Measurements from ENCODE around the gene PTPN7.
"Not testable (repeated sequence)": the region's sequence is repeated elsewhere in the genome, so short reads cannot be mapped to it uniquely, and the experiment has no call there.

PTPN7 gene

GRCh38 chr1:202143768-202144401 lies 16.5 kb downstream of the PTPN7 start:
- H3K27me3 ChIP-seq (replicated peaks; ENCODE audit: control insufficient read depth, insufficient read depth, low read length, poor library complexity, severe bottlenecking), result no peaks in the 10 kb centered on the region

GRCh38 chr1:202143011-202143767 lies 17.2 kb downstream of the PTPN7 start:
- H3K9me3 ChIP-seq (ENCODE audit: control insufficient read depth, low read length), result no peaks in the 10 kb centered on the region
- peaks cover 17% of the 10 kb centered on the region for H3K36me3 ChIP-seq (ENCODE audit: control insufficient read depth, insufficient read depth, low read length)
- no peak for DNase-seq

More at GRCh38 chr1:202143768-202144401, 16.5 kb downstream of the PTPN7 start:
- H3K4me1 ChIP-seq (ENCODE audit: control insufficient read depth, insufficient read depth, low read length, poor library complexity, severe bottlenecking), result peaks cover 26% of the 10 kb centered on the region
- peaks cover 21% of the 10 kb centered on the region for H3K36me3 ChIP-seq (ENCODE audit: control insufficient read depth, insufficient read depth, low read length)
- H3K9me3 ChIP-seq (ENCODE audit: control insufficient read depth, low read length), result no peaks in the 10 kb centered on the region
- H3K27ac ChIP-seq (ENCODE audit: insufficient read depth, low read length, poor library complexity, severe bottlenecking), result peak overlapping the region; percentile 78
- H3K4me3 ChIP-seq (ENCODE audit: insufficient read depth, low read depth, low read length, poor library complexity, severe bottlenecking), result peak overlapping the region; percentile 91
- DNase-seq, result peak in 1 of 3 donors; percentile 16

GRCh38 chr1:202141468-202141867 lies 18.9 kb downstream of the PTPN7 start:
- Histone ChIP-seq H3K4me1 (ENCODE audit: control insufficient read depth, insufficient read depth, low read length, poor library complexity, severe bottlenecking) (peaks cover 26% of the 10 kb centered on the region), H3K36me3 (ENCODE audit: control insufficient read depth, insufficient read depth, low read length) (peaks cover 12% of the 10 kb centered on the region)
- H3K27me3 ChIP-seq (replicated peaks; ENCODE audit: control insufficient read depth, insufficient read depth, low read length, poor library complexity, severe bottlenecking); DNase-seq; H3K27ac ChIP-seq (ENCODE audit: insufficient read depth, low read length, poor library complexity, severe bottlenecking); H3K4me3 ChIP-seq (ENCODE audit: insufficient read depth, low read depth, low read length, poor library complexity, severe bottlenecking); H3K9me3 ChIP-seq (ENCODE audit: control insufficient read depth, low read length): not testable (repeated sequence)

More at GRCh38 chr1:202143011-202143767, 17.2 kb downstream of the PTPN7 start:
- Histone ChIP-seq H3K4me1 (ENCODE audit: control insufficient read depth, insufficient read depth, low read length, poor library complexity, severe bottlenecking) (peaks cover 26% of the 10 kb centered on the region), H3K4me3 (ENCODE audit: insufficient read depth, low read depth, low read length, poor library complexity, severe bottlenecking) (peak overlapping the region; percentile 91), H3K27me3 (replicated peaks; ENCODE audit: control insufficient read depth, insufficient read depth, low read length, poor library complexity, severe bottlenecking) (no peaks in the 10 kb centered on the region), H3K27ac (ENCODE audit: insufficient read depth, low read length, poor library complexity, severe bottlenecking) (peak overlapping the region; percentile 78)

- no peaks in the 10 kb centered on the region for H3K9me3 ChIP-seq (ENCODE audit: control insufficient read depth, low read length)
- no peak overlapping the region for H3K4me3 ChIP-seq (ENCODE audit: insufficient read depth, low read depth, low read length, poor library complexity, severe bottlenecking)
- no peak overlapping the region for H3K27ac ChIP-seq (ENCODE audit: insufficient read depth, low read length, poor library complexity, severe bottlenecking)
- H3K36me3 ChIP-seq (ENCODE audit: control insufficient read depth, insufficient read depth, low read length), result peaks cover 13% of the 10 kb centered on the region
- no peak for DNase-seq
- no peaks in the 10 kb centered on the region for H3K27me3 ChIP-seq (replicated peaks; ENCODE audit: control insufficient read depth, insufficient read depth, low read length, poor library complexity, severe bottlenecking)
- H3K4me1 ChIP-seq (ENCODE audit: control insufficient read depth, insufficient read depth, low read length, poor library complexity, severe bottlenecking), result peaks cover 26% of the 10 kb centered on the region
Measured at GRCh38 chr1:202140833-202141232, 19.6 kb downstream of the PTPN7 start.

- DNase-seq, result peak in 2 of 3 donors; percentile 9 to 34
- no peaks in the 10 kb centered on the region for H3K9me3 ChIP-seq (ENCODE audit: control insufficient read depth, low read length)
- H3K4me3 ChIP-seq (ENCODE audit: insufficient read depth, low read depth, low read length, poor library complexity, severe bottlenecking), result no peak overlapping the region
- H3K36me3 ChIP-seq (ENCODE audit: control insufficient read depth, insufficient read depth, low read length), result peaks cover 51% of the 10 kb centered on the region
- no peaks in the 10 kb centered on the region for H3K27me3 ChIP-seq (replicated peaks; ENCODE audit: control insufficient read depth, insufficient read depth, low read length, poor library complexity, severe bottlenecking)
- H3K27ac ChIP-seq (ENCODE audit: insufficient read depth, low read length, poor library complexity, severe bottlenecking), result no peak overlapping the region
- peaks cover 6% of the 10 kb centered on the region for H3K4me1 ChIP-seq (ENCODE audit: control insufficient read depth, insufficient read depth, low read length, poor library complexity, severe bottlenecking)
Measured at GRCh38 chr1:202135221-202135721, 25.1 kb downstream of the PTPN7 start.

- H3K36me3 ChIP-seq (ENCODE audit: control insufficient read depth, insufficient read depth, low read length), result peaks cover 51% of the 10 kb centered on the region
- no peaks in the 10 kb centered on the region for H3K27me3 ChIP-seq (replicated peaks; ENCODE audit: control insufficient read depth, insufficient read depth, low read length, poor library complexity, severe bottlenecking)
- DNase-seq, result no peak
- H3K9me3 ChIP-seq (ENCODE audit: control insufficient read depth, low read length), result no peaks in the 10 kb centered on the region
- no peak overlapping the region for H3K27ac ChIP-seq (ENCODE audit: insufficient read depth, low read length, poor library complexity, severe bottlenecking)
- H3K4me3 ChIP-seq (ENCODE audit: insufficient read depth, low read depth, low read length, poor library complexity, severe bottlenecking), result no peak overlapping the region
- peaks cover 6% of the 10 kb centered on the region for H3K4me1 ChIP-seq (ENCODE audit: control insufficient read depth, insufficient read depth, low read length, poor library complexity, severe bottlenecking)
Measured at GRCh38 chr1:202134645-202135172, 25.7 kb downstream of the PTPN7 start.

GRCh38 chr1:202133989-202134388 lies 26.4 kb downstream of the PTPN7 start:
- Histone ChIP-seq H3K4me3 (ENCODE audit: insufficient read depth, low read depth, low read length, poor library complexity, severe bottlenecking) (no peak overlapping the region), H3K36me3 (ENCODE audit: control insufficient read depth, insufficient read depth, low read length) (peaks cover 51% of the 10 kb centered on the region), H3K27me3 (replicated peaks; ENCODE audit: control insufficient read depth, insufficient read depth, low read length, poor library complexity, severe bottlenecking) (no peaks in the 10 kb centered on the region), H3K9me3 (ENCODE audit: control insufficient read depth, low read length) (no peaks in the 10 kb centered on the region), H3K27ac (ENCODE audit: insufficient read depth, low read length, poor library complexity, severe bottlenecking) (no peak overlapping the region), H3K4me1 (ENCODE audit: control insufficient read depth, insufficient read depth, low read length, poor library complexity, severe bottlenecking) (peaks cover 6% of the 10 kb centered on the region)
- DNase-seq, result no peak

- DNase-seq, result no peak
Measured at GRCh38 chr1:202133496-202133895, 26.9 kb downstream of the PTPN7 start.

GRCh38 chr1:202133001-202133400 lies 27.4 kb downstream of the PTPN7 start:
- no peak overlapping the region for H3K4me3 ChIP-seq (ENCODE audit: insufficient read depth, low read depth, low read length, poor library complexity, severe bottlenecking)
- no peak for DNase-seq
- H3K27ac ChIP-seq (ENCODE audit: insufficient read depth, low read length, poor library complexity, severe bottlenecking), result no peak overlapping the region
- peaks cover 6% of the 10 kb centered on the region for H3K4me1 ChIP-seq (ENCODE audit: control insufficient read depth, insufficient read depth, low read length, poor library complexity, severe bottlenecking)
- no peaks in the 10 kb centered on the region for H3K9me3 ChIP-seq (ENCODE audit: control insufficient read depth, low read length)
- H3K27me3 ChIP-seq (replicated peaks; ENCODE audit: control insufficient read depth, insufficient read depth, low read length, poor library complexity, severe bottlenecking), result no peaks in the 10 kb centered on the region
- H3K36me3 ChIP-seq (ENCODE audit: control insufficient read depth, insufficient read depth, low read length), result peaks cover 46% of the 10 kb centered on the region

More at GRCh38 chr1:202133496-202133895, 26.9 kb downstream of the PTPN7 start:
- Histone ChIP-seq H3K4me1 (ENCODE audit: control insufficient read depth, insufficient read depth, low read length, poor library complexity, severe bottlenecking) (peaks cover 6% of the 10 kb centered on the region), H3K36me3 (ENCODE audit: control insufficient read depth, insufficient read depth, low read length) (peaks cover 51% of the 10 kb centered on the region), H3K9me3 (ENCODE audit: control insufficient read depth, low read length) (no peaks in the 10 kb centered on the region), H3K27ac (ENCODE audit: insufficient read depth, low read length, poor library complexity, severe bottlenecking) (no peak overlapping the region), H3K27me3 (replicated peaks; ENCODE audit: control insufficient read depth, insufficient read depth, low read length, poor library complexity, severe bottlenecking) (no peaks in the 10 kb centered on the region), H3K4me3 (ENCODE audit: insufficient read depth, low read depth, low read length, poor library complexity, severe bottlenecking) (no peak overlapping the region)
